ENCODE results near the gene TYW1.

GRCh38 chr7:67206452-67206851 is 209.8 kb downstream of the TYW1 start:
- TF ChIP-seq USF2 (CRISPR knock-in tag; IDR thresholded peaks at IDR 0.05) (no peak), CTCF (IDR thresholded peaks at IDR 0.05) (no peak), SP1 (CRISPR knock-in tag; conservative IDR thresholded peaks at IDR 0.05) (no peak), MAX (CRISPR knock-in tag; IDR thresholded peaks at IDR 0.05) (no peak), MLX (CRISPR knock-in tag; IDR thresholded peaks at IDR 0.05) (no peak), CREM (CRISPR knock-in tag; IDR thresholded peaks at IDR 0.05) (no peak), ZNF232 (CRISPR knock-in tag; IDR thresholded peaks at IDR 0.05) (no peak), NFYB (CRISPR knock-in tag; conservative IDR thresholded peaks at IDR 0.05; ENCODE audit: low read depth) (no peak), CREB1 (CRISPR knock-in tag; IDR thresholded peaks at IDR 0.05) (no peak), STAT6 (CRISPR knock-in tag; conservative IDR thresholded peaks at IDR 0.05; ENCODE audit: low read depth) (no peak), E2F1 (CRISPR knock-in tag; IDR thresholded peaks at IDR 0.05) (no peak), ZNF416 (CRISPR knock-in tag; IDR thresholded peaks at IDR 0.05) (no peak)
